Activated CD4-positive, alpha-beta T cell treated with anti-CD3 and anti-CD28 coated beads for 48 hours (primary cell): ENCODE measurements around the gene GSG1.
"Not testable (repeated sequence)": the region's sequence is repeated elsewhere in the genome, so short reads cannot be mapped to it uniquely, and the experiment has no call there.

Source experiments
- DNase-seq: peaks from one replicate; pipeline ENCODE4 v3.0.0-alpha.2; 2020

Gene GSG1

DNA sequence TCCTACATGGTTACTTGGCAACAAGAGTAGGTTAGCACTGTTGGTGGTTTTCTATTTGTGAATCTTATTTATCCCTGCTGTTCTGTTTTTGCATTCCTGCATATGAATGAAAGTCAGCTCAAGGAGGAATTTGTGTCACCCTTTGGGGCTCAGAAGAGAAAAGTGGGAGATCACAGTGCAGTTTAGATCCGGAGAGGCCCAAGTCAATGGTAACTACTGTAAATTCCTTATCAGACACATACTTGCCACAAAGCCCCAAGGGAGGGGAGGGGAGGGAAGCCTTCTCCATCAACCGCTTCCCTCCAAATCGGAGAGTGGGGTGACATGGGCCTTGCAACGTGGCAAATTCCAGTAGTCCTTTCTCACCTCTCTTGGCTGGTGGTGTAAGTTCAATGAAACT is 15.0 kb downstream of the GSG1 start:
- no peak for DNase-seq

DNA sequence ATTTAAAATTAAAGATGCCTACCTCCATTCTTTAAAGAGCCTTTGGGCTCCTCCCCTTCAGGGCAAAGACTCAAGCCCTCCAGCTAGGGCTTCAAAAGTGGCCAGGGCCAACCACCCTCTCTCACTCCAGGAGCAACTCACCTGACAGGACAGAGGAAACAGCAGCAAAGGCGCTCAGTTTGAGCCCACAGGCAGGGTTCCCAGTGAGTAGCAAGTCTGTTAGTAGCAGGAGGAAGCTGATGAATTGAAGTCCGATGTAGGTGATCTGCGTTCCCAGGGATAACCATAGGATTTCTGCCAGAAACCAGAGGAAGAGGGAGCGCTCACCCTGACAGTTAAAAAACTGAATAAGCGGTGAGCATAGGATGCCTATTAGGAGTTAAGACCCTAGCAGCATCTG is 15.7 kb downstream of the GSG1 start:
- DNase-seq = no peak

DNA sequence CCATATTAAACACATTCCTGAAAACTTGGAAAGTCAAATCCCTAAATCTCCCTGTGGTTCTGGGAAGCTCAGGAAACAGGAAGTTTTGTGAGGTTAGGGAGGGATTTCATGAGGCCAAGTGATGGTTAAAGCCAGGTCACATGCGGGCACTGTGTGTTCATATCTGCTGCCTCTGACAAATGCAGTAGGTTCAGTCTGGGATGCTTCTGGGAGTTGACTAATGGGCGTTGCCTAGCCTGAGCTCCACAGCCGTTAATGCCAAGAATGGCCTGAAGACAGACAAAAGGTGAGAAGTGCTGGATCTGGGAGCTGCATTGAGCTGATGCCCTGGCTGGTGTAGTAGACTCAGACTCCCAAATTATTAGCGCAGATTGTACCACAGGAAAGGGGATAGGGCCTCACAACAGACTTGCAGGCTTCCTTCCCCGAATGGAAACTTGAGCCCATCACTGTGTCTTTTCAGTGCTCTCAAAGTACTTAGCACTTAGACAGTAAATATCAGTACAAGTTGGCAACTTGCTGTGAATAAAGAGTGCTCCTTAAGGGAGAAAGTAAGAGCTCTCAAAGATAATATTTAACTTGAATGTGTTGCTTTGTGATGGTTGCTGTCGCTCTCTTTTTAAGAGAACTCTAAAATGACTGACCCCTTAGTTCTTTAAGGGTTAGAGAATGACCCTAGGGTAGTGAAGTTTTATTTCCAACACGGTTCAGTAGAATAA is 17.3 kb downstream of the GSG1 start:
- DNase-seq = no peak

DNA sequence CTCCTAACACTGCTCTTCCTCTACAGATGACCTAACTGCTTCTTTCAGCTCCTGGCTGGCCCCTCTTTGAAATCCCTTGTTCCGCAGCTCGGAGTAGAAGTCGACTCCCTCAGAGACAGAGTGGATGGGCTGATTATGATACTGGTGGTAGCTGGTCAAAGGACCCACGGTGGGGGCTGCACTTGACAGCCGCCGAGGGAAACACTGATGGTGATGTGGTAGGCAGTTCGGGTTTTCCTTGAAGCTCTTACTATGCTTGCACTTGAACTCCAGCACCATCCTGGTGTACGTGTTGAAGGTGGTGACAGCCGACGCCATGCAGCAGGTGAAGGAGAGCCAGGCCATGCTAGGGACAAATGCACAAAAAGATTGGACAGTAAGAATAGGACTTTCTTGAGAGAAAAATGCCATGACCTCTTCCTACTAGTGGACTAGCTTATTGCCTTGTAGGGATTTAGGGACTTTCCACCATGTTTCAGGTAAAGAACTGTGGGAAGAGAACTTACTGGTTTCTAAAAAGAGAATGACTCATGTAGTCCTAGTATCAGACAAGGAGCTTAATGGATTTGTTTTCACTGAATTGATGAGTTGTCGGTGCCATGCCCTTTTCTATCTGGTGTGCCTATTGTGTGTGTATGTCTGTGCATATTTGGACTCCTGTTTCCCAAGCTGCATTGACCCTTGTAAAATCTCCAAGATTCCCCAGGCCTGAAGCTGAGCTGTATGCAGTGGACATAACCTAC is 18.4 kb downstream of the GSG1 start:
- DNase-seq = no peak

DNA sequence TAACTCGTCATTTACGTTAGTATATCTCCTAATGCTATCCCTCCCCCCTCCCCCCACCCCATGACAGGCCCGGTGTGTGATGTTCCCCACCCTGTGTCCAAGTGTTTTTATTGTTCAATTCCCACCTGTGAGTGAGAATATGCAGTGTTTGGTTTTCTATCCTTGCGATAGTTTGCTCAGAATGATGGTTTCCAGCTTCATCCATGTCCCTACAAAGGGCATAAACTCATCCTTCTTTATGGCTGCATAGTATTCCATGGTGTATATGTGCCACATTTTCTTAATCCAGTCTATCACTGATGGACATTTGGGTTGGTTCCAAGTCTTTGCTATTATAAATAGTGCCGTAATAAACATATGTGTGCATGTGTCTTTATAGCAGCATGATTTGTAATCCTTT is 19.8 kb downstream of the GSG1 start:
- not testable (repeated sequence) for DNase-seq

DNA sequence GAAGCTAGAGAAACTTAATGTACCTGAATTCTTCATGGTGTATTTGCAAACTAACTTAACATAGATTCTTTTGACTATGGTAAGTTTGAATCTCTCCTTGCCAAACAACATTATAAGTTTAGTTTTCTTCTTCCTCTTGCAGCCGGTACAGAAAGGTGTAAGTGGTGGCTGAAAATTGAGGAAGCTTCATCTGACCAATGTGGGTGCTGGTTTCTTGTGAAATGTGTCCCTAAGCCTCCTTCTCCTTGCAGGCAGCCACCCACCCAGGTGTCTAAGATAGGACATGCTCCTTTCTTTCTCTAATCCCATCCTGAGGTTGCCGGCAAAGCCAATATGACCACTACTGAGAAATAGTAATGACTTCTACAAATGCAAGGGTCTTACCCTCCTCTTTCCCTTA is 20.6 kb downstream of the GSG1 start:
- no peak for DNase-seq

DNA sequence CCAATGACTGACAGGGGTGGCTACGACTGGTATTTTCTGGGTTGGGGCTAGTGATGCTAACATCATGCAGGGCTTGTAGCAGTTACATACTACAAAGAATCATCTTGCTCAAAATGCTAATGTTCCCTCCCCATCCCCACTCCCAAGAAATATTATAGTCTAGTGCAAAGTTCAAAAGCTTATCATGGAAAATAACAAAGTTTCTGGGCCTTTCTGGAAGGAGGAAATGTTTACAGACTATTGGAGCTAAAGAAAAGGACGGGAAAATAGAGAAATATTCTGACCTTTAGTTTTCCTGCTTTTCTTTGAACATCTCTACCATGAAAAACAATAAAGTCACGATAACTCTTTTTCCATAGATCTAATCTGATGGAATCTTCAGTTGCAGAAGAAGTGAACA is 23.2 kb downstream of the GSG1 start:
- no peak for DNase-seq

DNA sequence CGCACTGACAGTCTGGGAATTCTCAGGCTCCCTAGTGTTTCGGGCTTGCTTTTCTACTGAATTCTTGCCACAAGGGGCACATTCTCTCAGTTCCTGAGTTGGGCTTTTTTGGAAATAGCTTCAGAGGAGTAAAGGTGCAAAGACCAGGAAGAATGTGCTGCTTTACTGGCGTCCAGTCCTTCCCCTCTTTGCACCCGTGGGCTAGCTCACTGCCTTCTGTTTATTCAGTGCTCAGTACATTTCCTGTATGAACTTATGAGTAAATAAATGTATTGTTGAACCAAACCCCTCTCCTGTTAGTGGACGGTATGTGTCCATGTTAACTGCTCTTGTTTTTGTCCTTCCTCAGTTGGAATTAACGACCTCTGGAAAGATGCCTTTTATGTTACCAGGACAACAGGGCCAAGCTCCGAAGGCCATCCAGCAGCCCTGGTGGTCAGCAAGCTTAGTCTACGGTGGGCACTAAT is 24.0 kb downstream of the GSG1 start:
- DNase-seq = no peak

DNA sequence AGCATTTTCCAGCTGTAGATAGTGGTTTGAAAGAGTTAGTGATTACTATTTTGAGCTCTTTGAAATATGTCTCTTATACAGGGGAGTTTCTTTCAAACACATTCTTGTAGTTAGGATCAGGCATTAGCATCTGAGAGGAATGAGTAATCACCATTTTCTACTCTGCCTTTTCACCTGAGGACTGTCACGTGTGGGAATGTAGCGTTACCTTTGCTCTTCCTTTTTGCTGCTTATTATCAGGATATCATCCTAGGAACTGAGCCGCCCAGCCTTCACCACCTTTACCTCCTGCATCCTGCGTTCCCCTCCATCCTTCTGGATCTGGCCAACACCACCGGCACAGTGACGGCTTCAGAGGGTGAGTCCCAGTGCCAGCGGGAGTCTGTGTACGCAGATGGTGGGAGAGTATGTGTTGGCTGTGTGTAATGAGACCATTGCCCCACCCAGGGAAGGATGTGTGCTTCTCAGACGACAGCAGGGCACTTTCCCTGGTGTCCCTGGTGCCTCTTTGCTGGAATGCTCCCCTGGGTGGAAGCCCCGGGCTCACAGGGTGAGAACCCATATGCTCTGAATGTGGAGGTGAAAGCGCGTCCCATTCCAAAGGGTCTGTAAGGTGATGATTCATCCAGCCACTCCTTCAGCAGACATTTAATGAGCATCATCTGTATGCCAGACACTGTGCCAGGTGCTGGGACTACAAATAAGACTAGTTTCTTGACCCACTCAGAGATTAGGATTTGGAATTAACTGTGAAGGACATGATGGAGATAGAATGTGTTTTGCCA is 27.5 kb downstream of the GSG1 start:
- DNase-seq = no peak

DNA sequence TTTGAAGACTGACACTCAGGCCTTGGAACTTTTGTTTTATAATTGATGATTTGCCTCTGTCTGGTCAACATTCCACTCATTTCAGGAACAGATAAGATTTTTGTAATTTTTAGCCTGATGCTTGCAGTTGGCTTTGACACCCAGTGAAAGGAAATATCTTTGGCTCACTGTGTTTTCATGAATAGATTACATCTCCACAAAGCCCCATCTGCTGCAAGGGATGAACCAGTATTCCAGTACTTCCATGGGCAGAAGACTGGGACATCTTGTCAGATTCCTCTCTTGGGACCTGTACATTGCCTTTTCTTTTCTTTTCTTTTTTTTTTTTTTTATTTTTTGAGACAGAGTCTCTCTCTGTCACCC is 28.4 kb downstream of the GSG1 start:
- no peak for DNase-seq

DNA sequence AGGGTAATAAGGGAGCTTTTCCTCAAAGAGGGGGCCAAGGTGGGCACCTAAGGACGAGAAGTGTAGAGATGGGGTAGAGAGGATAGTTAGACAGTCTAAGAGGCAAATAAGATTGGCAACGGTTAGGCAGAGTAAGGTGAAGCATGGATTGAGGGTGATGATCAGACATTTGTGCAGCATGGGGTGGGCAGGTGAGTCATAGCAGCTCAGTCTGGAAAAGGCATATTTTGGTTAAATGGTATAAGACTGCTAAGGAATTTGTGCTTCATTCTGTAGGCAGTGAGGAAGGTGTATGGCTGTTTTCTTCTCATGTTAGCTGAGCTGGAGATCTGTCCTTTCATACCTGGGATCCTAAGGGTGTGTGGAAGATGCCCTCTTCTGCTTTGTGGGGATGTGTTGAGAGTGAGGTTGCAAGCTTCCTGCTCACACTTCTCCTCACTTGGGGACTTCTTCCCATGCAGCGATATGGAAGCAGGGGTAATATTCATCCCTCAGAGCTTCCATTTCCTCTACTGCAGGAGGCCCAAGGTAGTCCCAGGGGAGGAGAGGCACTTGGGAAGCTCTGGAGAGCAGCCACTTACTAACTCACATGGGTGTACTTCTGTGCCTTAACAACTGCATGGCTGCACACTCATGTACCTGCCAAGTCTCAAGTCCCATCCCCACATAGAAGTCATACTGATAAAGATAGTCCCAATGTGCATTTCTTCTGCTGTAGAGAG is 28.9 kb downstream of the GSG1 start:
- no peak for DNase-seq

DNA sequence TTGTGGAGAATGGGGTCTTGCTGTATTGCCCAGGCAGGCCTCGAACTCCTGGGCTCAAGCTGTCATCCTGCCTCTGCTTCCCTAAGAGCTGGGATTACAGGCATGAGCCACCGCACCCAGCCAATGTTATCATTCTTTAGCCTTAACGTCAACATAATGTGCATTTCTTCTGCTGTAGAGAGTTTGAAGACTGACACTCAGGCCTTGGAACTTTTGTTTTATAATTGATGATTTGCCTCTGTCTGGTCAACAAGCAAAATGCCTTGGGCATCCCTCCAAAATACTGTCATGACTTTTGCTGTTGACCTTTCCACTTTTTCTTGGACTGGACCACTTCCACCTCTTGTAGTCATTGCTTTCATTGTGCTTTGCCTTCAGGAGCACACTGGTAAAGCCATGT is 30.3 kb downstream of the GSG1 start:
- DNase-seq = no peak

DNA sequence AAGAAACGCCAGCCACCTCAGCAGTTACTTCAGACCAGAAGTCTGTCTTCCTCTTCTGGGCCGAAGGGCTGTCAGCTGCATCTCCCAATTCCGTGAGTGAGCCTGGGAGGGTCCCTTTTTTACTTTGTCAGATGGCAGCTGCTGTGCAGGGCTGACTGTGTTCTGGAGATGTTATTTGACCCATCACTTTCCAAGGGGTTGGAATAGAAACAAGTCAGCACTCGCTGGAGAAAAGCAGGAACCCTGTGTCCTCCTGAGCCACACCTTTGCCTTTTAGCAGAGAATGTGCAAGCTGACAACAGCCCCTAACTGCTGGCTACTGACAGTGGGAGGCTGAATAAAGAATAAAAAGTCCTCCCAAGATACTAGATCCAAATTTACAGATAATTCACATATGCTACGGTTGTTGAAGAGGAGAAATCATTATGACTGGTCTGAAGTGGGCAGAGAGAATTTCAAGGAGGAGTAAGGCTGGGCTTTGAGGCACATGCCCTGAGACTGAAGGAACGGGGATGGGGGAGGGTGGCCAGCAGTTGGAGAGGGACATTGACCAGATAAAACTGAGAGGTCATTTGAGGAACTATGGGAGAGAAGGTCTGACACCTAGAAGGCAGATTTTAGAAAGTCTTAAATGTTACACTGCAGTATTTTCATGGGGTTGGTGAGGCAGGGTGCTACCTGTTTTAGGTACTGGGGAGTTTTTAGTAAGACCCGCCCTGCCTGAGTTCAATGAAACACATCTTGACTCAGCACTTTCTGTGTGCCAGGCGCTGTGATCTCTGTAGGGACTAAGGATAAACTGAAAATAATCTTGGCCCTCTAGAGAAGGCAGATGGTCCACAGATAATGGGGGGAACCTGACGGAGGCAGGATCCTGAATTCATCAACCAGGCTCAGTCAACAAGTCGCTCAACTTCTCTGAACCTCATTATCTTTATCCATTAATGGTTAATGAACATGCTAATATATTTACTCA is 31.9 kb downstream of the GSG1 start:
- DNase-seq = no peak

DNA sequence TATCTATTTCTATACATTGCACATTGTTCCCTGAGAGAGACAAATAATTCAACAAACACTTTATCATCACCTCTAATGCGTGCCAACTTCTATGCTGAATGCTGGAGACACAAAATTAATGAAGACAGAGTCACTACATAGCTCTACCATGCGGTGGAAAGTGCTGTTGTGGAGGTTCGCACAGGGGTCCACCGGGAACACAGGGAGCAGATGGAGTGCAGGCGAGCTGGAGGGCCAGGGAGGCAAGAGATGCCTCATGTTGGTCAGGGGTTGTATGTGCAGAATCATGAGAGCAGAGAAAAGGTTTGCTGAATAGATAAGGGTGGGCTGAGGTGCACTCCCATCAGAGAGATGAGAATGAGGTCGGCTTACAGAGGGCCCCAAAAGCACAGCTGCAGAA is 34.1 kb downstream of the GSG1 start:
- DNase-seq = no peak

DNA sequence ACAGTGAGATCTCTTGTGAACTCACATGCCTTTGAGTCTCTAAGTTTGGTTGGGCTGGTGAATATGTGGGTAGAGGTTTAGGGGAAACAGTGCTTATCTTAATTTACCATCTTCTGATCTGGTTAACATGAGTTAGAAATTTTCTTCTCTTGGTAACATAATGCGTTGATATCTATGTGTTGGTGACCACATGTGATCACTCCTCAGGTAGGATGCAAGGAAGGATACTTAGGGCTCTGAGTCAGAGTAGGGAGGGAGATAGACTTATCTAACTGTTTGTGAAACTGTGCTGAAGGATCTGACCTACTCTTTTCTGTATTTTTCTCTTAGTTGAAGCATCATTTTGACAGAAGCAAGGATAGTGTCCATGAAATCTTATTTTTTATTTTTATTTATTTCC is 36.1 kb downstream of the GSG1 start:
- no peak for DNase-seq

DNA sequence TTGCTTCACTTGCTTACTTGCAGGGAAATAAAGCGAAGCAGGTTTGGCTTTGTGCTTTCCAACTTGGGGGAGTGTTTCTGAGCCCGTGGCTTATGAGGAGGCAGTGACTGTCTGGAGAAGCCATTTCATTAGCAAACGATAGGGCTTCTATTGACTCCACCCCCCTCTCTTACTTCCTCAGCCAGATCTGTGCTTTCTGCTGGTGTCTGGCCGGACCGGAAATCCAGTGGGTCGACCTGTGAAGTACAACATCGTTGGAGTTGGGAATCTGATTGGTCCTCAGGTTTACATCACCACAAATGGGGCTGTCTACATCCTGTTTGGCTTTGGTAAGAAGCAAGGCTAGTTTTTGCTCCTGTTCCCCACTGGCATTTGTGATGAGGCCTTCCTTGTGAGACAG is 37.0 kb downstream of the GSG1 start:
- DNase-seq = no peak

DNA sequence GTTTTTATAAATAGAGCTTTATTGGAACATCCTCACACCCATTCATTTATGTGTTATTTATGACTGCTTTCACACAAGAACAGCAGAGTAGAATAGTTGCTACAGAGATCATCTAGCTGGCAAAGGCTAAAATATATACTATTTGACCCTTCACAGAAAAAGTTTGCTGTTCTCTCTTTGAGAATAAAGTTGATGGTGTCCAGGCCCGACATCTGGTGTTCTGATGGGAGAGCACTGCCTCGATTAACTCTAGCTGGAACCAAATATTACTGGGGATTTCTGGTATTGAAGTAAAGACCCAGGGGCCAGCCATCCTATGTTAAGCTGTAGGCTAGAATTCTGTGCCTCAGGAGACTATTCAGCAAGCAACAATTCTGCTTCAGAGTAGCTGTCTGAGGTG is 37.5 kb downstream of the GSG1 start:
- no peak for DNase-seq

DNA sequence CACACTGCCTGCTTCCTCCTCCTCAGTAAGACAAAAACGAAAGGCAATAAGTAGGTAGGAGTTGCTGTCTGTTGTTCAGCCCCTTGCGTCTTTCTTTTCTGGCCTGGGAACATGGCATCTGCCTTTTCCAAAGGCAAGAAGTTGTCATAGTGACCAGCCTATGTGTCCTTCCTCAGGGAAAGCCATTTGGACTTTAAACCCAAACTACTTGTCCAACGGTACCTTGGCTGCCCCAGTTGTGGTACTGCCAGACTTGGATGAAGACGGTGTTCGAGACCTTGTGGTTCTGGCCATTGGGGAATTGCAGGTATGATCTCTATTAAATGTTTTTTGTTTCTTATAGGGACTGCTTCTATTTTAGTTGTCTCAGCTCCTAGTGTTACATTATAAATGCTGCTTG is 40.8 kb downstream of the GSG1 start:
- no peak for DNase-seq

DNA sequence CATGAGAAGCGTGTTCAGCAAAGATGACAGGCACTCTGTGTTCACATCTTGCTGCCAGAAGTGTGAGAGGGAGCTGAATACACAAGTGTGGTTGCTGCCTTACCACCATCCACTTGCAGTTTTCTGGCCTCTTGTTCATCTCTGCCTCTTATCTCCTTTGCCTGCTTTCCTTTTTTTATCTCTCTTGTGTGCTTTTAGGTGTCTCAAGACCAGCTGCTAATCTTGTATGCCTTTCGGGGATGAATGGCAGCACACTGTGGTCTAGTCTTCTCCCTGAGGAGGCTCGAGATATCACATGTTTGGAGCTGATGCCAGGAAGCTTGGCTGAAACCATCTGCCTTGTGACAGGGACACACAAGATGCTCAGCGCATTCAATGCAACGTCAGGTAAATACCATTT is 42.1 kb downstream of the GSG1 start:
- no peak for DNase-seq

DNA sequence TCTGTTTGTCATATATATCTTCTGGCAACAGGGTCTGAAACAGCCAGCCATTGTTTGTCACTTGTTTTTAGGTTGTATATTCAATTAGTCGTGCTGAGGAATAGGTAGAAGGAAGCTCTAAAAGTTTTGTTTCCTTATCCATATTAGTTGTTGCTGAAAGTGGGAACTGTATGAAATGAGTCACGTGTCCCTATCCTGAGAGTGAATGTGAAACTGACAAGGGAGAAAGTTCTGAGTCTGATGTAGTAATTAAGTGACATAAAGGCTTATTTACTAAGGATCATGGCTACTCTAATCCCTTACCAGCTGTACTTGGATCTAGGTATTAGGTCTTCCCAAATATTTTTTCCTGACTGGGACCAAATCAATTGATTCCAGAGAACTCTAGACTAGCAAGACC is 42.9 kb downstream of the GSG1 start:
- DNase-seq = no peak

DNA sequence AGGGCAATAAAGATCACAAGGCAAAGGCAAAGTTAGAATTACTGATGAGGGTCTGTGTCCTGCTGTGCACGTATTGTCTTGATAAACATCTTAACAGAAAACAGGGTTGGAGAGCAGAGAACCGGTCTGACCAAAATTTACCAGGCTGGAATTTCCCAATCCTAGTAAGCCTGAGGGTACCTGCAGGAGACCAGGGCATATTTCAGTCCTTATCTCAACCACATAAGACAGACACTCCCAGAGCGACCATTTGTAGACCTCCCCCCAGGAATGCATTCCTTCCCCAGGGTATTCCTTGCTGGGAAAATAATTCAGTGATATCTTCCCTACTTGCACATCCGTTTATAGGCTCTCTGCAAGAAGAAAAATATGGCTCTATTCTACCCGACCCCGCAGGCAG is 49.9 kb downstream of the GSG1 start:
- not testable (repeated sequence) for DNase-seq

DNA sequence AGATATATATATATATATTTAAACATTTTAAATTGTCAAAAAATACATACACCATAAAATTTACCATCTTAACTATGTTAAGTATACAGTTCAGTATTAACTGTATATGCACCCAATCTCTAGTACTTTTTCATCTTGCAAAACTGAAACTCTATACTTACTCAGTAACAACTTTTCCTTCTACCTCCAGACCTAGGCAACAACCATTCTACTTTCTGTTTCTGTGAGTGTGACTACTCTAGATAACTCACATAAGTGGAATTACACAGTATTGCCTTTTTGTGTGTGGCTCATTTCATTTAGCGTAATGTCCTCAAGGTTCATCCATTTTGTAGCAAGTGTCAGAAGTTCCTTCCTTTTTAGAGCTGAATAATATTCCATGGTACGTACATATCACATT is 51.0 kb downstream of the GSG1 start:
- DNase-seq = no peak
